G401.6 (cell line): ENCODE data around the gene SDK2.

Source experiments
- FAIRE-seq: peaks from 2 replicates; lab custom pipeline; 2012; peaks lifted over from hg19 to GRCh38; lab: Jason Lieb, UNC

SDK2 gene

DNA sequence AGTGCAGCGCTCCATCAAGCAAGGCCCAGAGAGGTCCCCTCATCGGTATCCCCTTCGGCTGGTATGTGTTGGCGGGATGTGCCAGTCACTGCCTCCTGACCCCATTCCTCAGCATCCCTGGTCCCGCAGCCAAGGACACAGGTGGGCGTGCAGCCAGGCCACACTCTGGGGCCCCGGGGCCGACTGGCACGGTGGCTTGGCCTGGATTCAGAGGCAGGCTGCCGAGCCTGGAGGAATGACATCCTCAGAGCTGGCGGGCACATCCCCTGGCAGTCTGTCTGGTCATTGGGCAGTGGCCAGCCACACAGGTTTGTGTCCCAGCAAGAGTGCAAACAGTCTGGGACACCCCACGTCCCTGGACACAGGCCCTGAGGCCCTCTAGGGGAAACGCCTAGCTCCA is 111.1 kb downstream of the SDK2 start:
- no peak for FAIRE-seq

DNA sequence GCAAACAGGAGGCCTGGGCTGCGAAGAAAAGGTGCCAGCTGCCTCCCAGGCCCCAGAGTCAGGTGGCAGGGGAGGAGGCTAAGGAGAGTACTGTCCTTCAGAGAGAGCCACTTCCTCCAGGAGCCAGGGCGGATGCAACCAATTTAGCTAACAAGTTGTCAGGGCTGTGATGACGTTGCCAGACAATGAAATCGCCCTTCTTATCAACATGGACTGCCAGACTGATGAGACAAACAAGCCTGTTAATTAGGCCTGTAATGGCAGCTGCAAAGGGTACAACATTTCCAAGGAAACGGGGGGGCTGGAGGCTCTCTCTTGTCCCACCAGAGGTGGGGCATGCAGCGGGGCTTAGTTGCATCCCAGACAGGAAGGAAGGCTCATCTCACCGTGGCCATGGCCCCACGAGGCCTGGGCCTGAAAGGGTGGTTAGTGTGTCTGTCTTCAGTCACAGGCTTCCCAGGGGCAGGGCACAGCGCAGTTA is 111.8 kb downstream of the SDK2 start:
- no peak for FAIRE-seq

DNA sequence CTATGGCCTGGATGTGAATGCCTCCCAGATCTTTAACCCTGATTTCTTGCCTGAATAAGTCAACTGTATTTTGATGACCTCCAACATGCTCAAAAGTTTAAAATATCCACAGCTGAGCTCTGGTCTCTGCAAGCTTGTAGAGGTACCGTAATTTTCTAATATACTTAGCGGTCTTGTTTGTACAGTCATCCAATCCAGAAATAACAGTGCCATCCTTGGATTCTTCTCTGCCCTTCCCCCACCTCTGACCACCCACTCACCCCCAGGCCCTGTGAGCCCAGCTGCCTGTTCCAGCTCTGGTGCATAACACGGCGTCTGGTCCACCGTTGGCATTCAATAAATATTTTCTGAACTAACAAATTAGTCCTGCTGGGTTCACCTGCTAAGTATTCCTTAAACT is 113.1 kb downstream of the SDK2 start:
- no peak for FAIRE-seq

DNA sequence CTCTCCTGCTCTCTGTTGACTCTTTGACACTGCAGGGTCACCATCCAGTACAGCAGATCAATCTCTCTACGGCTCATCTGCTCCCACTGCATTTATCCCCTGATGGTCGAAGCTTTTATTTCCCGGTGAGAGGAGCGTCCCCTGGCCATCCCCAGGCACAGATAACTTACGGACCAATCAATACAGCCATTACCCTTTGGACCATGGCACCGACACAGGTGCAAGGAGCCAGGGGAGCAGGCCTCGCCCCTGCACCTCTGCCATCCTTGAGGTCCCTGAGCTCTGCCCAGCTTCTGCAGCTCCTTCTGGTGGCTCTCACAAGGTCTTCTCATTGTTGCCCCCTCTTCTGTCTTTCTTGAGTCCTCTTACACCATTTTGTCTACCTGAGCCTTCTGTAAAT is 115.6 kb downstream of the SDK2 start:
- no peak for FAIRE-seq

DNA sequence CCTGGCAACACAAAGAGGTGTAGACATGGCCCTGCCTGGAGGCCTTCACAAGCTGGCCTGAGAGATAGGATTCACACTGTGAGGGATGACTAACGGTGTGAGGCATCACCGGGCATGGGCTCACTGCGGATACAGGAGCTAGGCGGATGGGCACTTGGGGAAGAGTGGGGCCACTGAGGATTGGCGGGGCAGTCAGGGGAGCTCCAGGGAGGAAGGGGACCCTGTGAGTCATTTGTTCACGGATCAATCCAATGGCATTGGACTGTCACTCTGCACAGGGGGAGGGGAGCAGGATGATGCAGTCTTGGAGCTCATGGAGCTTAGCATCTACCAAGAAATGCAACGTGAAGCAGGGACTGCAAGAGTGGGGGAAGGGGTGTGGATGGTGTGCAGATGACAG is 117.3 kb downstream of the SDK2 start:
- FAIRE-seq, result no peak

DNA sequence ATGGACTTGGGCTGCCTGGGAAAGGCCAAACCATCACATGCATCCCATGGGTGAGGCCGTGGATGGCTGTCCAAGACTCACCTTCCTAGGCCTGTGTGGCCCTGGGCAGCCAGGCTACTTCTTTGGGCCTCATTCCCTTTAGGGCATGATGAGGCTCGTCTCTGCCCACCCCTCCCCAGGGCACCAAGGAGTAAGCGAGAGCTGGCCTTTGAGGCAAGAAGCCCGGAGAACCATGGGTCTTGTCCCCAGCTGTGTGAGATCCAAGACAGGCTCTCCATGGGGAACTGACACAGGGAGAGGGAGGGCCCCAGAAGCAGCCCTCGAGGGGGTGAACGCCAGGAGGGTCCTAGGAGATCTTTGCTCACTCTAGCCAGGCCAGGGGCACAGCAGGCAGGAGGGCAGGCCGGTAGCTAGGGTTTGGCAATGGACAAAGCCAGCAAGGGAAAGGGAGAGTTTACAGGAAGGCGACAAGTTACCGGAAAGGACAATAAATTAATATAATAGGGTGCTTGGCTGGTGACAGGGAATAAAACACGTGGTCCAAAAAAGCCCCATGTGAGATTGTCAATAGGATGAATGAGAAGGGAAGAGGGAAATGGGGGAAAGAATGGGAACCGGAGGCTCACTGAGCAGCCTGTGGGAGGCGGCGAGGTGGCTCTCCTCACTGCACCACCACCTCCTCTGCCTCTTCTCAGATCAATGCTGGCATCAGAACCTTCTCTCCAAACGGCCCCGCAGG is 119.1 kb downstream of the SDK2 start:
- no peak for FAIRE-seq

DNA sequence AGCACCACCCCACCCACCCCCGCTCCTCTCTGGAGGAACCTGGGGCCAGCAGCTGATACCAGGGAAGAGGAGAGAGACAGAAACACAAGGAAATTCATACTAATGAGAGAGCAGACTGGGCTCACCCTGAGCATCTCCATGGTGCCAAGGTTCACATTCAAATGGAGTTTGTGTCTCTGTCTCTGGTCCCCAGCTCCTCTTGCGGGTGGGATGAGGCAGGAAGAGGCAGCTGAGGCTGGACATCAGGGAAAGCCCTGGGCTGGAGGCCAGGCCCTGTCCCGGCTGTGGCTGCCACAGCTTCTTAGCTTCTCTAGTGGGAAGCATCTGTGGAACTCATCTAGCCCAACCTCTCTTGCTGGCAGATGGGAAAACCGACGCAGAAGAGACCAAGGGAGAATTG is 121.5 kb downstream of the SDK2 start:
- FAIRE-seq, result no peak

DNA sequence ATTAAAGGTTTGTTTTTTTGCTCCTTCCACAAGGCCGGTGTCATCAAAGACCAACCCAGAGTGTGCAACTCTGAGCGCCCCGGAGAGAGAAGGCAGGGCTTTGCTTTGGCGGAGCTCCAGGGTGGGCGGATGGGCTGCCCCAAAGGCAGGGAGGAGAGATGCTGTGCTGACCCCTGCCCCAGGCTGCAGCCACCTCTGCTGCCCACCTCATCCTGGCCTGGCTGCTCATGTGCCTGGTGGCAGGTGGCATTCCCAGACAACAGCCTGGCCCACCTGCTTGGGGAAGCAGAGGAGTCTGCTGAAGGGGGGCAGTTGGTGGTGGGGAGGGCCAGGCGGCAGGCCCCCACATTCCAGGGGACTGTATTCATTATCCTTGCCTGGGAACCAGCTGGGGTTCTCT is 122.1 kb downstream of the SDK2 start:
- no peak for FAIRE-seq

DNA sequence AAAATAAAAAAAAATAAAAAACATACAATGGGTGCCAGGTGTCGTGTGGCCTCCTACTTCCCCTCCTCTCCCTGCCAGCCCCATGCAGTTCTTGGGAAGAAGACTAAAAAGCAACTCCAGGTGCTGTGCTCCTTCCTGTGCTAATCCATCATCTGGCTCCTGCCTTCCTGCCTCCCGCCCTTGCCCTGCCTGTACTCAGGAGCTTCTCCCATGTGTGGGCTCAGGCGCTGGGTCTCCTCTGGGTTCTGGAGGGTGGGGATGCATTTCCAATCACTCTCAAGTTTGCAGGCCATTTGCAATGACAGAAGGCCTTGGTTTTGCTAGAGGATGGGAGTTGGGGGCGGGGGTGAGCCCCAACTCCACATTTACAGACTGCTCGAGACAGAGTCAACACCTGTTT is 122.9 kb downstream of the SDK2 start:
- FAIRE-seq, result no peak

DNA sequence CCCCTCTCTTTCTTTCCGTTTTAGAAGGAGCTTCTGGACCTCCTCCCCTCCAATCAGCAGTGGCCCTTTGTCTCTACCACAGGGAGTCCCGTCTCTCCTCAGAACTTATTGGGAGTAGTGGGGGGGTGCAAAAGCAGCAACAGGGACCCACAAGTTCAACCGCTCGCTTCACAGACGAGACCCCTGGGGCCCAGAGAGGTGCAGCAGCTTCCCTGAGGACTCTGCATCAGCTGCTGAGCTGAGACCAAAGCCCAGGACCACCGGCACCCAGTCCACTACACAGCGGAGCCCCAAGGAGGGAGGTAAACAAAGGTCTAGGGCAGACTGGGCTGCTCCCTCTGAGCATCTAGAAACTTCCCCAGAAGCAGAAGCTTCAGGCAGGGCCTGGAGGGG is 123.9 kb downstream of the SDK2 start:
- no peak for FAIRE-seq

DNA sequence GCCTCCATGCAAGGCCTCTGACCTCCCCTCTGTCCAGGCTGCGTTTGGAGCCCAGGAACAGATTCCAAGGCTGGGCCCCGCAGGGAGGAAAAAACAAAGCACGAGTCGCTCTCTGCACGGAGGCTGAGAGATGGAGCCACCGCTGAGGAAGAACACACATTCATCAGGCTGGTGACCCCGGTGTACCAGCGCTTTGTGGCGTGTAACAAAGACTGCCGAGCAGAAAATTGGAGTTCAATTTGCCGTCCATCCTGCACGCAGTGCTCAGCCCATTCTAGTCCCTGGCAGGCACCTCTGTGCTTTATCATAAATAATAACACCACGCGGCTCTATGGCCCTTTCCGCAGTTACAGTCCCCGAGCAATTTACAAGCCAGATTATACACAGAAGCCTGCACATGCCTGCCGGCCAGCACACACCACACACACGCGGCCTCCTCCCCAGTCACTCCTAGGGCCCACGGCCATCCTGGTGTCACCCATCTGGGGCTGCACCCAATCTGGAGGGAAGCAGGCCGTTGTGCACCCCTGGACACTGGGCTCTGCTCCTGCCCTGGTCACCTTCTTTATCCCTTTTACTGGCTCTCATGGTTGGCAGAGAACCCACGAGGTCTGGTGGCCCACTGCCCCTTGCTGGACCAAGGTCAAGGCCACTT is 124.4 kb downstream of the SDK2 start:
- FAIRE-seq, result no peak

DNA sequence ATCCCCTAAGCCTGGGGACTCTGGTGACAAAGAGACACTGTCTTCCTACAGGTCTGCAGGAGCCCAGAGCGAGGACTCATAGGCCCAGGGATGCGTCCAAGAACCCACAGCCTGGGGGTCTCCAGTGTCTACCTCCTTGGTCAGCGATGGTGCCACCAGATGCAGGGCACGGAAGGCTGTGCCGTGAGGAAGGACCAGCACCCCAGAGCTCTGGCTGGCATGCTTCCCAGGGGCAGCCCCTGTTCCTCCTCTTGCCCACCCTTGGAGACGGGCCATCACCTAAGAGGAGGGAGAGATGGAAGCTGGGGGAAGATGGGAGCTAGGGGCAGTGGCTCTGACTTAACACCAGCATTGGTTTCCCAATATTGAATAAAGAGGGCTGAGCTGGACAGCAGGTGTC is 125.2 kb downstream of the SDK2 start:
- no peak for FAIRE-seq

DNA sequence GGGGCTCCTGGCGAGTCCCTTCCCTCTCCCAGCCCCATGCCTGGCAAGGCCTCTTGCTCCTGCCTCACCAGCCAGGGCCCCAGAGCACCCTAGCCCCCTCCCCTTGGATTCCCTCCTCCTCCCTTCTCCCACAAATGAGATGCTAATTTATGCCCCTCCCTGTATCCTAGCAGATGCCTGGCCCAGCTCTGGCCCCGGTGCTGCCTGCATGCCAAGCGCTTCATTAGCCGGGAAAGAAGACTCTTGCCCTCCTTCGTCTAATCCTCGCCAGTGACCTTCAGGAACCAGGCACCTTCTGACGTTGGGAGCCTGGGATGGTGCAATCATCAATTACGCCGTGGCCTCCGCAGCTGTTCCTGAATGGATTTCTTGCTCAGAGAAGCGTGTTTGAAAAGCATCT is 127.8 kb downstream of the SDK2 start:
- no peak for FAIRE-seq

DNA sequence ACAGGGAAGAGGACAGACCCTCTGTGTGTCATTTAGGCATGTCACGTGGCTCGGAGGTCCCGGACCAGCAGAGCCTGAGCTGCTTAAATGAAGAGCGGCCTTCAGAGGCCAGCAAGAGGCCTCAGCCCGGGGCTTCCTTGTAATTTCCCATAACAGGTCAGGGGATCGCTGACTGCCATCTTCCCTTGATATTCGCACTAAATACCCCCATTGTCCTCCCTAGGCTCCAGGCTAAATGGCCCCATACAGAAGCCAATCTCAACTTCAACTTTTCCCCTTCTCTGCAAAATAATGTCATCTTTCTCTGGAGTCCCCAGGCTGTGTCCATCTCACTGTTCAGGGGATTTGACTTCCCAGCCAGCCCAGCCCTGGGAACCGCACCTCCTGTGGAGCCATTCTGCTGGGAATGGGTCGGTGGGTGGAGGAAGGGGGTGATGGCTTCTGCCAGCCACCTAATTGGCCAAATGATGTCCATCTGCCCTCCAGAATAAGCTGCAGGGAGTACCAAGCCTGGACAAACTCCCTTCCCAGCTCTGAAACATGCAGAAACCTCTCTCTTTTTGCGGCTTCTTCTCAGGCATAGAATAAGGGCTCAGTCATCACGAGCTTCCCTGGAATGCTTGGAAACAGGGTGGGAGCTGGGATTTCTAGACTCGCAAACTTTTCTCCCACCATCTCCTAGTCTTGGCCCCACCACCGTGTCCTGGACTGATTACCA is 129.9 kb downstream of the SDK2 start:
- FAIRE-seq, result no peak

DNA sequence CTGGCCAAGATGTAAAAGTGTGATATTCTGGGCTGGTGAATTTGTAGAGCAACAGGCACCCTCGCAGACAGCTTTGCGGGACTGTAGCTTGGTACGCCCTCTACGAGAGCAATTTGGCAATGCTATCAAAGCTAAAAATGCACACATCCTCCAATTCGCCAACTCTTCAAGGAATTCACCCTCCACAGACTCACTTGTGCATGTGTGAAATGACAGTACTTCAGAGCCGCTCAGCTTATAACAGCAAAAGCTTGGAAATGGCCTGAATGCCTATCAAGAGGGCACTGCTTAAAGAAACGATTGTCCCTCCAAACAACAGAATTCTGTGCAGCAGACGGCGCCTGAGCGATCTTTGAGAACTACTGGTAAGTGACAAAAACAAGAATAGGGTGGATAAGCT is 130.8 kb downstream of the SDK2 start:
- no peak for FAIRE-seq

DNA sequence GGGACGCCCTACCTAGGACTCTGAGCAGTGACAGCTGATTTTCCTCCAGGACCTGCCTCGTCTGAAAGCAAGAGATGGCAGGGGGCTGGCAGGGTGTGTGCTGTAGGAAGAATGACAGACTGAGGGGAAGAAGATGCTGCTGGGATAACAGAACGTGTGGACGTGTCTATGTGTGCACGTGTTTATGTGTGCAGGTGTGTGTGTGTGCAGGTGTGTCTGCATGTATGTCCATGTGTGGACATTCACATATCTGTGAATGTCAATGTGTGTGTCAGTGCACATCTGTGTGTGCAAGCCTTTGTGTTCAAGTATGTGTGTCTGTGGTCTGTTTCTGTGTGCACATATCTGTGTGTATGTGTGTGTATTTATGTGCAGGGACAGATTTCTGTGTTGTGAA is 132.5 kb downstream of the SDK2 start:
- no peak for FAIRE-seq

DNA sequence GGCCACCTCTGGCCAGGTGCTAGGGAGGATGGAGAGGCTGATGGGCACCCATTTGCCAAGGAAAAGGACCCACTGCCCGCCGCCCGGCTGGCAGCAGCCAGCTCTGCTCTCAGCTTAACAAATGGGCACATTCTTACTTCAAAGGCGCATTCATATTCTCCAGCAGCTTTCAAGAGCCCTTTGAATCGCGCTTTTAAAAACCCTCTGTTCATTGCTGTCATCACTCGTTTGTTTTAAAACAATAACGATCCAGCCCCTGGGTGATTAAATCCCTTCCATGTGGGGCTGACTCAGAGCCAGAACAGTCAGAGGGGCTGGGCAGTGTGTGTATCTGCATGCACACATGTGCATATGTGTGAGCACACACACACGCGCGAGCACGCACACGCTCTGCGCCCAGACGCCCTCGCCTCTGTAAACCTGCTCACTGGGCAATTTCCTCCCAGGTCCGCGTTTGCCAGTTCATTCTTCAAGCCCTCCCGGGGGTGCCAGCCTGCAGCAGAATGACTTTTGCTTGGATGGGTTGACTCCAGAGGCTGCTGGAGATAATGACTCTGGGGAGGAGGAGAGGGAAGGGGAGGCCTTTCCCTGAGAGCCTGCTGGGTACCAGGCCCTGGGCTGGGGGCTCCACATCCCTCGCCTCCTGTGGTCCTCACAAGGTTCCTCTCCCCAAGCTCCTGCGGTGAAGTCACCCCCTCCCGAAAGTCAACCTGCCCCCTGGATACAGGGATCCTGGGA is 133.1 kb downstream of the SDK2 start:
- FAIRE-seq, result no peak

DNA sequence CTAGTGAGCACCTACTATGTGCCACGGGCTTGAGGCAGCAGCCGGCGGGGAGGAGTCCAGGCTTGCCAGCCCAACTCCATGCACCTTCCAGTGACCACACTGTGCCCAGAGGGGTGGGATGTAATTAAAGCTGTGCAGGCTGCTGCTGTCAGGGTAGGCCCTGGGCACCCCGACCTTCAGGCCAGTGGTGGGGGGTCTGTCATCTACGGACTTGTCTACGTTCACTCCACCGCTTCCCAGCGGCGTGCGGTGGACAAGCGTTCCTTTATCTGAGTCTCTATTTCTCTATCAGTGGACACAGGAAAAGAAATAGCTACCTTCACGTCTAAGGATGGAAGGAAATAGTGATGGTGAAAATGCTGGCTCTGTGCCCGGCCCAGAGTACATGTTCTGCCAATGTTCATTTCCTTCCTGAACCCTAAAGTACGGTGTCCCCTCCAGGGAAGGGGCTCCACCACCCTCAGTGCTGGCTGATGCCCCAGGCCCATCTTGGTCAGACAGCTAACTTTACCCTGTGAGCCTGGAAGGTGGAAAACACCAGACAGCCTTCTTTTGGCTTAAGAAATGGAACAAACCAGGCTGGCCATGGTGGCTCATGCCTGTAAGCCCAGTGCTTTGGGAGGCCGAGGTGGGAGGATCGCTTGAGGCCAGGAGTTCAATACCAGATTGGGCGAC is 135.2 kb downstream of the SDK2 start:
- no peak for FAIRE-seq

DNA sequence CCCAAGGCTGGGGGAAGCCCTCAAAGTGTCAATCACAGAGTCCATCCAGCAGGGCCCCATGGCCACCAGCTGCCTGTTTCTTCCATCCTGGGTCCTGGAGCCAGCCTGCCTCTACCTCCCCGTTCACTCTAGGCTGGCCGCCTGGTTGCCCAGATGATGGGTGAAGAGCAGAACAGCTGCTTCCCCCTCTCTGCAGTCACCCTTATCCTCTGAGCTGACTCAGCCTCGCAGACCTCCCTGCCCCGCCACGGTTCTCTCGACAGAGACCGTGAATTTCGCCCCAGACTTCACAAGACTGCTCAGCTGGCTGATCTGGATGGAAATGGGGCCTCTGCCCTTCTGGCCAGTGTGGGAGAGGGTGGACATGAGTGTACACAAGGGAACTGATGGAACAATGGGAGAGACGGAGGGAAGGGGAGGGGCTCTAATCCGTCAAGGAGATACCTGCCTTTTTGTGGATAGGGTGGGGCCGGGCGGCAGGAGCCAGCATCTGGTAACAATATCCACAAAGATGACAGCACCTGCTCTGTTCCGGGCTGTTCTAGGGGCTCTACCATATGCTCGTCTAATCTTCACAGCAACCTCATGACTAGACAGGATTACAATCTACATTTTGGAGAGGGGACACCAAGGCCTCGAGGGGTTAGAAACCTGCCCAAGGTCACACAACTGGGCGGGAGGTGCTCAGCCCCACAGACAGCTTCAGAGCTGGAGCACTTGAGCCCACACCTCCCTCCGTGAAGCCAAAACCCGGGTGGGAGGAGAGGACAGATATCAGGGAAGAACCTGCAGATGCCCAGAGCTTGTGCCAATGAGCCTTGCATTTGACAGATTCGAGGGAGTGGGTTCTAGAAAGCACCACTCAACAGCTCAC is 136.0 kb downstream of the SDK2 start:
- FAIRE-seq, result no peak

DNA sequence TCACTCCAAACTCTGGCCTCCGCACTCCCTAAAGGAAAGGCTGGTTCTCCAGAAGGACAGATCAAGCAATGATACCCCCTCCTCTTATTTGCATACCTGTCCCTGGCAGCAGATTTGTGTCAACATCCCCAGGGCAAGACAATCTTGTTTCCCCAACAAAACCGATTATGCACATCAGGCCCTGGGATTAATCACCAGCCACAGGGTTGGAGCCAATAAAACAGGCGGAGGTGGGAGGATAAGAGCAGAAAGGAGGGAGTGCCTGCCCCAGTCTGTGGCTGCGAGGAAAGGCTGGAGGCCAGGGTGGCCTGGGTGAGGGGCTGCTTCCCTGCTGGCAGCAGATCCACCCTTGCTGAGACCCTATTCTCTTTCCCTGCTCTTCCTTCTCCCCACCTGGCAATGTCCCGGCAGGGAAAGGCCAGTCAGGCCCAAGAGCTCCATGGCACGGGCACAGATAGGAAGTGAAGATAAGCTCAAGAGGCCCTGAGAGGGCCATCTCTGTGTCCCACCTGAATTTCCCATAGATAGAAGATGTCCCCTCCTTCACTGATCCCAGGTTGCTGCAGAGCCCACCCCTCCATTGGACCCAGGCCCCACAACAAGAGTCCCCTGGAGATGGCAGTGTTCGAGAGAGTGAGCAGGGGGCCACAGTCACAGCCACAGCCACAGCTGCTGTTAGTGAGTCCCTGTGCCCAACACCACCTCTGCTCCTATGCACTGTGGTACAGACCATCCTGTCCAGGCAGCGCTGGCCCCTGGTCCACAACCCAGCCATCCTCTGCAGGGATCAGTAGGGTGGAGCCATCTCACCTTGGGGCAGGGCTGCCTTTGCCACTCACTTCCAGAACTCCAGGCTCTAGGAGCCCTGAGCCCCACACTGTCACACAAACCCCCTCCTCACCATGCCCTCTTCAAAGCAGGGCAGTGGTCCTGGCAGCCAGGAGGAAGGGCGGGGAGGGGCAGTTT is 137.5 kb downstream of the SDK2 start:
- FAIRE-seq, result no peak
